Forelimb muscle (tissue), 1 donor: Measurements from ENCODE around the gene IRAK2. TPM values are rescaled to one million over a fixed set of nuclear protein-coding genes. Genes with fewer than 3 reads are reported as not detected.
"Not testable (repeated sequence)": the region's sequence is repeated elsewhere in the genome, so short reads cannot be mapped to it uniquely, and the experiment has no call there.

Experiments used
- DNase-seq: peaks from one replicate; pipeline ENCODE4 v3.0.0-alpha.2; 2013; ENCODE audit warnings: low read depth
- polyA plus RNA-seq: library from polyadenylated mRNA; unstranded; fragments of 120-200 nt; gene quantifications from one replicate; pipeline ENCODE4 v1.2.1, GENCODE V29; 2013; ENCODE audit not compliant: insufficient read length

IRAK2 gene, protein sequence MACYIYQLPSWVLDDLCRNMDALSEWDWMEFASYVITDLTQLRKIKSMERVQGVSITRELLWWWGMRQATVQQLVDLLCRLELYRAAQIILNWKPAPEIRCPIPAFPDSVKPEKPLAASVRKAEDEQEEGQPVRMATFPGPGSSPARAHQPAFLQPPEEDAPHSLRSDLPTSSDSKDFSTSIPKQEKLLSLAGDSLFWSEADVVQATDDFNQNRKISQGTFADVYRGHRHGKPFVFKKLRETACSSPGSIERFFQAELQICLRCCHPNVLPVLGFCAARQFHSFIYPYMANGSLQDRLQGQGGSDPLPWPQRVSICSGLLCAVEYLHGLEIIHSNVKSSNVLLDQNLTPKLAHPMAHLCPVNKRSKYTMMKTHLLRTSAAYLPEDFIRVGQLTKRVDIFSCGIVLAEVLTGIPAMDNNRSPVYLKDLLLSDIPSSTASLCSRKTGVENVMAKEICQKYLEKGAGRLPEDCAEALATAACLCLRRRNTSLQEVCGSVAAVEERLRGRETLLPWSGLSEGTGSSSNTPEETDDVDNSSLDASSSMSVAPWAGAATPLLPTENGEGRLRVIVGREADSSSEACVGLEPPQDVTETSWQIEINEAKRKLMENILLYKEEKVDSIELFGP
- polyA plus RNA-seq, result 0.94 TPM

DNA sequence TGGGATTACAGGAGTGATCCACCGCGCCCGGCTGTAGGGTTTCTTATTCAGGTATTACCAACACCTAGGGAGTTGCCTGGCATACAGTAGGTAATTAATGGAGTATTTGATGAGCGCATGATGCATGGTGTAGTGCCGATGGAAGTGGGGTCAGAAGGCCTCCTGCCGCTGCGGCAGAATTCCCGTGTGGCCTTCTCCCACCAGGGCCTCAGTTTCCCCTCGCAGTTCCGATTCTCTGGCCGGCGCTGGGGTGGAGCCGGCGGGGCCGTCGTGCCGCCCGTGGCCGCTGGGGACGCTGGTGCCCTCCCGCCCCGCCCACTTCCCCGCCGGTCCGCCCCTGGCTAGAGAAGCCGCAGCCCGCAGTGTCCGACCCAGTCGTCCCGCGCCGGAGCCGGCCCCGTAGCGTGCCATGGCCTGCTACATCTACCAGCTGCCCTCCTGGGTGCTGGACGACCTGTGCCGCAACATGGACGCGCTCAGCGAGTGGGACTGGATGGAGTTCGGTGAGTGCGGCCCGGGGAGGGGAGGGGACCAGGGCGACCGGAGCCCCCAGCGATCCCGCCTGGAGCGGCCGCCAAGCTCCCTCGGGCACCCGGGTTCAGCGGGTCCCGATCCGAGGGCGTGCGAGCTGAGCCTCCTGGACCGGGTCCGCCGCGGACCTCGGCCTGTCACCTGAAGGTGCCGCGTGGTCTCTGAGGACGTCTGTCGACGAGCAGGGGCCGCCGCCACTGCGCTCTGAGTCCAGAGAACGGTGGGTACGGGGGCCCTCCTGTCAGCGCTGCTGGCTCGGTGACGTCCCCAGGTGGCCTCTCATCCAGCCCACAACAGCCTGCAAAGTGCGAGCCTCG lies at the start of gene IRAK2:
IRAK2 (plus strand) TSS at position 374 of the 848 bp plus-strand sequence; CDS start at position 410, 36 bp downstream.
- no peak for DNase-seq

GRCh38 chr3:10115326-10116137 lies 49.2 kb upstream of the IRAK2 start, which contains the start of gene BRK1:
BRK1 (plus strand) TSS chr3:10115675; CDS start chr3:10115702, 27 bp downstream.
- DNase-seq, result peak; percentile 91

DNA sequence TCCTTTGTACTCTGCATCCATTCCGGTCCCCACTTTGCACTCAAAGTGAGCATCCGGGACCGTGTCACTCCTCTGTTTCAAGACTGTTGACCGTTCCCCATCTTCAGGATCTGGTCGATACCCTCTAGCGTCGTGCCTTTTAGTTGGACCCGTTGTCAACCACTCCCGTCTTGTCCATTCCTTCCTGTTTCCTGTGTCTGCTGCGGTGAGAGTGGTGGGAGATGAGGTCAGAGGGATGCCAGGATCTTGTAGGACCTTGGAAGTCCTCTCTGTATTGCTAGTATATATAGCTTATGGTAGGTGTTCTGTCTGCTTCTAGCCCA lies 48.6 kb upstream of the IRAK2 start:
- no peak for DNase-seq

- DNase-seq, result no peak
Observed at GRCh38 chr3:10116928-10117327, 47.8 kb upstream of the IRAK2 start.

DNA sequence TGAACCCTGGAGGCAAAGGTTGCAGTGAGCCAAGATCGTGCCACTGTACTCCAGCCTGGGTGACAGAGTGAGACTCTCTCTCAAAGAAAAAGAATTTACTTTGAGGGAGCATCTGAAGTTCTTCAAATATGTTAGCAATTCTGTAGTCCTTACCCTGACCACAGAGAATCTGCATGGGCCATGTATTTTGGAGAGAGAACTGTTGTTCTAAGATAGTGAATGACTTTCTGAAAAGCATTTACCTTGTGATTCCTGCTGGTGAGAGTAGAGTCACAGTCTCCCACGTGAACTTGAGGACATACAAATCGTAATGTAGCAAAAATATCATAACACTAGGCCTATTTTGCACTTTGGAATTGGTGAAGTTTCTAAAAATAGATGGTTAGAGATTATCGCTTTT lies 45.3 kb upstream of the IRAK2 start:
- no peak for DNase-seq

DNA sequence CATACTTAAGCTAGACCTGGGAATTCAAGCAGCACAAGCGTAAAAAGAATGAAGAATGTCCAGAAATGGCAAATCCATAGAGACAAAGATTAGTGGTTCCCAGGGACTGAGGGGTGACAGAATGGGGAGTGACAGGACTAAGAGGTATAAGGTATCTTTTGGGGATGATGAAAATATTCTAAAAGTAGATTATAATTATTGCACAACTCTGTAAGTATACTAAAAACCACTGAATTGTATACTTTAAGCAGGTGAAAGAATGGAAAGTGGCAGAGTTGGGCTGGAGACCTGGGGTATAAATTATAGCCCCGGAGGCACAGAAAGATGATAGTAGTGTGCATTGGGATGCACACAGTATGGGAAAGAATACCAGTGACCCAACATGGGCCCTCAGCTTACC lies 43.7 kb upstream of the IRAK2 start:
- no peak for DNase-seq

GRCh38 chr3:10122724-10123123 lies 42.0 kb upstream of the IRAK2 start:
- no peak for DNase-seq

- not testable (repeated sequence) for DNase-seq
Observed at GRCh38 chr3:10135872-10136271, 28.8 kb upstream of the IRAK2 start.

- DNase-seq, result no peak
Observed at GRCh38 chr3:10136426-10137005, 28.2 kb upstream of the IRAK2 start.

DNA sequence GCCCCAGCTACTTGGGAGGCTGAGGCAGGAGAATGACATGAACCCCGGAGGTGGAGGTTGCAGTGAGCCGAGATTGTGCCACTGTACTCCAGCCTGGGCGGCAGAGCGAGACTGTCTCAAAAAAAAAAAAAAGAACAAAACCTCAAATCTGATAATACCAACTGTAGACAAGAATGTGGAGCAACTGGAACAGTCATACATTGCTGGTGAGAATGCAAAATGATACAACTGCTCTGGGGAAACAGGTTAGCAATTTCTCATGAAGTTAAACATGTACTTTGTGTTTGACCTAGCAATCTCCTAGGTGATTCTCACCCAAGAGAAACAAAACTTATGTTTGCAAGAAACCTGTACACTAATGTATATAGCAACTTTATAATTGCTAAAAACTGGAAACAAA lies 27.5 kb upstream of the IRAK2 start:
- DNase-seq, result no peak

DNA sequence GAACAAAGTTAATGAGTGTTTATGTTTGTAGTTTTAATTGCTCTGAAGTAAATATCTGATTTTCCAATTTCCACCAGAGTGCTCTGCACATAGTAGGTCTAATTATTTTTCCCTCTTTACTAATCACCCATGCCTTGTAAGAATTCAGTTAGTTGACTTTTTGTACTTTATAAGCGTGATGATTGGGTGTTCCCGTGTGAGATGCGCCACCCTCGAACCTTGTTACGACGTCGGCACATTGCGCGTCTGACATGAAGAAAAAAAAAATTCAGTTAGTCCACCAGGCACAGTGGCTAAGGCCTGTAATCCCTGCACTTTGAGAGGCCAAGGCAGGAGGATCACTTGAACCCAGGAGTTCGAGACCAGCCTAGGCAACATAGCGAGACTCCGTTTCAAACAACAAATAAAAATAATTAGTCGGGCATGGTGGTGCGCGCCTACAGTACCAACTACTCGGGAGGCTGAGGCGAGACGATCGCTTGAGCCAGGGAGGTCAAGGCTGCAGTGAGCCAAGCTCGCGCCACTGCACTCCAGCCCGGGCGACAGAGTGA lies 23.6 kb upstream of the IRAK2 start:
- DNase-seq, result no peak

DNA sequence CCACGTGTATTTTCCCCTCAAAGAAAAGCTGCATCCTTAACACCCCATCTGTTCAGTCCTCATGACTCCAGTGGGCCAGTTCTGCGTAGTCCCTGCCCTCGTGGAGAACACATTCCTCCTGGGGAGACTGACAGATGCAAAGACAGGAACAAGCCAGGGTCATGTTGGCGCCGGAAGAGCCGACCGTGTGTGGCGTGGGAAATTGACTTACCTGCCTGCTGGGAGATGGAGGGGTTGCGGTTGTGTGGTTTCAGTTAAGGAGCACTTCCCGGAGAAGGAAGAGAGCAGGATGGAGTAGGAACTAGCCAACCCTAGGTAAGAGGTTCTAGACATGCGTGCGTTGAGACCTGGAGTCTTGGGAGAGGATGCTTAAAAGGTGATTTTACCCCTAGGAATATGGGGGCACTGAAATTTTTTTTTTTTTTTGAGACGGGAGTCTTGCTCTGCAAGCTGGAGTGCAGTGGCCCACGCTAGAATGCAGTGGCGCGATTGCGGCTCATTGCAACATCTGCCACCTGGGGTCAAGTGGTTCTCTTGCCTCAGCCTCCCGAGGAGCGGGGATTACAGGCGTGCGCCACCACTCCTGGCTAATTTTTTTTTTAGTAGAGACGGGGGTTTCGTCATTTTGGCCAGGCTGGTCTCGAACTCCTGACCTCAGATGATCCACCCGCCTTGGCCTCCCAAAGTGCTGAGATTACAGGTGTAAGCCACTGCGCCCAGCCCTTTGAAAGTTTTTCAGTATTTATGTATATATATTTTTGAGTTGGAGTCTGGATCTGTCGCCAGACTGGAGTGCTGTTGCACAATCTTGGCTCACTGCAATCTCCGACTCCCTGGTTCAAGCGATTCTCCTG lies 21.8 kb upstream of the IRAK2 start:
- no peak for DNase-seq

- no peak for DNase-seq
Observed at GRCh38 chr3:10145685-10146084, 19.0 kb upstream of the IRAK2 start.

DNA sequence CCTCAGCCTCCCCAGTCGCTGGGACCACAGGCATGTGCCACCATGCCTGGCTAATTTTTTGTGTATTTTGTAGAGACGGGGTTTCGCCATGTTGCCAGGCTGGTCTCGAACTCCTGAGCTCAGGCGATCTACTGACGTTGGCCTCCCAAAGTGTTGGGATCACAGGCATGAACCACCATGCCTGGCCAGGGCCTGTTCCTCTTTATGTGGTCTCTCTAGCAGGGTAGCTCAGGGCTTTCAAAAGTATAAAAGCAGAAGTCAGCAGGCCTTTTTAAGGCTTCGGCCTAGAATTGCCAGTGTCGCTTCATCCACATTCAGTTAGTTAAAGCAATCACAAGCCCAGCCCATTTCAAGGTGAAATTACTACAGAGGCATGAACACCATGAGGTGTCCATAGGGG lies 15.5 kb upstream of the IRAK2 start:
- DNase-seq, result no peak

DNA sequence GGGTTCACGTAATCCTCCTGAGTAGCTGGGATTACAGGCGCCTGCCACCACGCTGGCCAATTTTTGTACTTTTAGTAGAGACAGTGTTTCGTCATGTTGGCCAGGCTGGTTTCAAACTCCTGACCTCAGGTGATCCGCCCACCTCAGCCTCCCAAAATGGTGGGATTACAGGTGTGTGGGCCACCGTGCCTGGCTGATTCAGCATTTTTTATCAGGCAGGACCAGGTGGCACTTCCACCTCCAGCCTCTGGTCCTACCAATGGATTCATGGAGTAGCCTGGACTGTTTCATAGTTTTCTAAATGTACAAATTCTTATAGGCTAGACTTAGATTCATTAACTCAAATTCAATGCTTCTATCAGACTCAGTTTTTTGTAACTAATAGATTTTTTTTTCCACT lies 13.7 kb upstream of the IRAK2 start:
- DNase-seq, result no peak

DNA sequence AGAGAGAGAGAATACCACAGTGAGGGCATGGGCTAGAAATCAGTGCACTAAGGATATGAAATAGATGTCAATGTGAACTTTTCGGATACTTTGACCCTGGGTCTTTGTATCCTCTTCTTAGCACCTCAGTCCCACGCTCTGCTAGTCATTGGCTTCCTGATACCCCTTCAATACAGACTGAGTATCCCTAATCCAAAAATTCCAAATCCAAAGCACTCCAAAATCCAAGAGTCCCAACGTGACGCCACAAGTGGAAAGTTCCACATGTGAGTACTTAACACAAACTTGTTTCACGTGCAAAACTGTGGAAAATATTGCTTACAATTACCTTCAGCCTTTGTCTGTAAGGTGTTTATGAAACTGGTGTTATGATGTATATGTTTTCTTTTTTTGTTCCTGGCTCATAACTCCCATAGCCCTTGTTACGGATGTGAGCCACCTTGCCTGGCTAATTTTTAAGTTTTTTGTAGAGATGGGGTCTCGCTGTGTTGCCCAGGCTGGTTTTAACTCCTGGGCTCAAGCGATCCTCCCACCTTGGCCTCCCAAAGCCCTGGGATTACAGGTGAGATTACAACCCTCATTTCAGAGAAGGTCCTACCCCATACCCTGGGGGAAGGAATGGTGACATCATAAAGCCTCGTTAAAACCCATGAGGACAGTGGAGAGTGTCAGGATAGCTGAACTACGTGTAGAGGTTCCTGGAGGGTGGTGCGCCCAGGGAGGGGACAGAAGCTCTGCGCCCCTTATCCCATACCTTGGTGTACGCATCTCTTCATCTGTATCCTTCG lies 10.2 kb upstream of the IRAK2 start:
- no peak for DNase-seq

DNA sequence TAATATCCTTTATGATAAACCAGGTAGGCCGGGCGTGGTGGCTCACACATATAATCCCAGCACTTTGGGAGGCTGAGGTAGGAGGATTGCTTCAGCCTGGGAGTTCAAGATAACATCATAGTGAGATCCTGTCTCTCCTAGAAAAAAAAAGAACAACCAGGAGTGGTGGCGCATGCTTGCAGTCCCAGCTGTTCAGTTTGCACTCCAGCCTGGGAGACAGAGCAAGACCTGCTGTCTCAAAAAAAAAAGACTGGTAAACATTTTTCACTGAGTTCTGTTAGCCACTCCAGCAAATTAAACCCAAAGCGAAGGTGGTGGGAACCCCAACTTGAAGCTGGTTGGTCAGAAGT lies 9.6 kb upstream of the IRAK2 start:
- no peak for DNase-seq

GRCh38 chr3:10155658-10156057 lies 9.1 kb upstream of the IRAK2 start:
- no peak for DNase-seq

GRCh38 chr3:10157031-10157430 lies 7.7 kb upstream of the IRAK2 start:
- no peak for DNase-seq
